Stimulated activated CD8-positive, alpha-beta memory T cell treated with anti-CD3 and anti-CD28 coated beads, Interleukin-15, amount 100 ng/mL, for 1 hour (primary cell): Measurements from ENCODE around the gene AATK.
"Not testable (repeated sequence)": the region's sequence is repeated elsewhere in the genome, so short reads cannot be mapped to it uniquely, and the experiment has no call there.

Experiments used
- DNase-seq: peaks from one replicate; pipeline ENCODE4 v3.0.0-alpha.2; 2020; ENCODE audit warnings: low read depth

Gene AATK

DNA sequence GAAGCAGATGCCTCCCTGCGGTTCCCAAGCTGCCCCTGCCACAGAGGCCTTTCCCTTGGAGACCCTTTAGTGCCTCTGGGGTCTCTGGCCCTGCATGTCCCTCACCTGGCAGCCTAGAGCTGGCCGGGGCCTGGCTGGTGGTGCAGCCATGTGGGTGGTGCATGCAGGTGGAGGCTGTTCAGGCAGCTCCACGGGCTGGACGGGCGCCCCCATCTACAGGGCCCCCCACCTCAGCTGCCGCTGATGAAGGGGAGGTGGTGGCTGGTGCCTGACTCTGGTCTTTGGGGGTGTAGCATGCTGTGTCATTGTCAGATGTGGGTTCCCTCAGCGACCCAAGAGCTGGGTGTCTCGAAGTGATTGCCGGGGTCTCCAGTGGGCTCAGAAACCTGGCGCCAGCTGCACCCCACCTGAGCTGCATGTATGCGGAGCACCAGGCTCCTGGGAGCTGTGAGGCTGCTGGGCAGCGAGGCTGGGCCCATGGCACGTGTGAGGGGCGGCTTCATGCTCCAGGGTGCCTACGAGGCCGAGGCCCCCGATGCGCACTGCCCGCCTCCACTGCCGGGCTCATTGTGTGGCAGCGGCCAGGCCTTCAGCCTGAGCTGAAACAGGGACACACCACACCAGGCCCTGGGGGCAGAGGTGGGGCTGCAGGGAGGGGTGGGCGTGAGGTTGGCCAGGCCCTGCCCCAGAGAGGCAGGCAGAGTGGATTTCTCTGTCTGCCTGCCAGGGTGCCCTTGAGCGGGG, 74.1 kb downstream of the AATK start:
- no peak for DNase-seq

DNA sequence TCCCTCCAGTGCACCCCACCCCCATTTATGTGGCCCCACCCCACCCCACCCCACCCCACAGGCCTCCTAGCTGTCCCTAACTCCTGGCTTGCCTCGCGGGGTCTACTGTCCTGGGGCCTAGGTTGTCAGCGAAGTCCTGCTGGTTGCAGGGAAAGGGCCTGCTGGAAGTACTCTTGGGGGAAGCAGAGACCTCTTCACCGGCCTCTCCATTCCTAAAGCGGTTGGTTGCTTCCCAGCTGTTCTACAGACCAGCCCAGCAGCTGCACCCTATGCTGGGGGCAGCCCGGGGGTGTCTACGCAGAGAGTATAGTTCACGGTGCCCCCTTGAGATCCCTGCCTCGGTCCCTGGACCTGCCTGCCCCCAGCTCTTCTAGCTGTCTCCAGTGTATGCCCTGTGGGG, 74.9 kb downstream of the AATK start:
- DNase-seq = no peak

DNA sequence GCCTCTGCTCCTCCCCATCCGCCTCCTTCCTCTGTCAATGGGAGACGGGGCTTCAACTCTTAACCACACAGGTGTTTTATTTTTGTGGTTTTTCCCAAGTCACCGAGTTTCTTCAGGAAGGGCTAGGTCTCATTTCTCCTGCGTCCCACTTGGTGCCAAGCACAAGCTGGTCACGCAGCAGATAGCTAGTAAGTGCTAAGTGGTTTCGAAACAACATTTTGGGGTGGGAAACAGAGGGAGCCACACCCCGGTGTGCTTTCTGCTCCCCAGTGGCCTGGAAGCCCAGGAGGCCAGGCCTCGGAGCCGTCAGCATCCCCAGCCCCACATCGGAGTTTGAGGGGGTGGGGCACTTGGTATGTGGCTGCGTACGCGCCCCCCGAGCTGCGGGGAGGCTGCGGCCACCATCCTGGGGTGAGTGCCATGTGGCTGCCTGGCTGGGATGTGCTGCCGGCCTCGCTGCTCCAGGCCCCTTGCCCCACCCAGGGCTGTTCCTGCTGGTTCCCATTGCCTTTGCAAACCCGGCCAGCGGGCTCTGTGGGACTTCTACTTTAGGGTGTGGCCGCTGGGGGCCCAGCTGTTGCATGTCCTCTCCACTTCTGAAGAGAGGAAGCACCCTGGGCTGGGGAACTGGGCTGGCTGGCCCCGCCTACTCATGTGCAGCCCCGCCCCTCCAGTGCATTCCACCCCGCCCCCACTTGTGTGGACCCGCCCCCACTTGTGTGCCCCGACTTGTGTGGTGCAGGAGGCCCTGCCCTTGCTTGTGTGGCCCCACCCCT, 75.5 kb downstream of the AATK start:
- no peak for DNase-seq

DNA sequence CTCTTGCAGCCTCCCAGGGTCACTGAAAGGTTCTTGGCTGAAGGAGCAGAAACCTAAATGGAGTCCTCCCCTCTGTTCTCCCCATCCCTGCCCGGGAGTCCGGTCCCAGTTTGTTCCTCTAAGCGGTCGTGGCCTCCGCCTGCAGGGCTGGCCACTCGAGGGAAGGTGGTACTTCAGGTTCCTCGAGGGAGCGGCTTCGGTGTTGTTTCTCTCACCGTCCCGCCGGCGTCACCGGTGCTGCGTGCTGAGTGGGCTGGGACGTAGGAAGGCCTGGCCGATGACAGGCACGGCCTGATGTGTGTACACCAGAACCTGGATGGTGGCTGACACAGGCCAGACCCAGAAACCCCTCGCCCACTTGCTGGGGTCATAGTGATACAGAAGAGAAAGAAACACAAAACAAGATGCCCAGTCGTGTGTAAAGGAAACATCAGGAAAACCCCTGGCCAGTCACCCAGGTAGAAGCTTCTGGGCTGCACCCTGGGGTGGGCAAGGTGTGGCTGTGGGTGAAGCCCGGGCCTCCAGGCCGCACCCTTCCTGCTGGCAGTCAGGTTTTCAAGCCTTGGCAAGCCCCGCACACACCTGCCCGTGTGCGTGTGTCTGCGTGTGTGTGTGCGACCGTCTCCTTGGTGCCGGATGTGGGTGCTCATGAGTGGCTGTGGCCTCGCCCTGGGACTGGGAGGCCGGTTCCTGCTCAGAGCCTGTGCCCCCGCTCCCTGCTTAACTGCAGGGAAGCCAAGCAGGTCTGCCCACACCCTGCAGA, 79.1 kb downstream of the AATK start:
- no peak for DNase-seq

DNA sequence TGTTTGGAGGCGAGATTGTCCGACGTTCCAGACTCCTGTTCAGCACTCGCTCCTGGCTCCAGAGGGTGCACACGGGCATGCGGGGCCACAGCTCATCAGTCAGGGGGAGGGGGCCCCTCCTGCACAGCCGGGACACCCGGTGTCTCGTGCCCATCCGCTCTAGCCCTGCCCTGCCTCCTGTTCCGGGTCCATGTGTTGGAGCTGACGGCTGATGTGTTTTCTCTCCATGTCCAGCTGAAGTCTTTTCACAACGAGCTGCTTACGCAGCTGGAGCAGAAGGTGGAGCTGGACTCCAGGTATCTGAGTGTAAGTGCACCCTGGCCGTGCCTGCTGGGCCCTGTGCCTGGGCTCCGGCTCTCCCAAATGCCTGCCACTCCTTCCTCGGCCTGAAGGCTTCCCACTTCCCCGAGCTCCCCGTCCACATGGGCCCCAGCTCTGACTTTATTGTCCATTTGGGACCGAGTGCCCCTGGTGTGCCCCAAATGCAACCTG, 80.6 kb downstream of the AATK start:
- DNase-seq = no peak

DNA sequence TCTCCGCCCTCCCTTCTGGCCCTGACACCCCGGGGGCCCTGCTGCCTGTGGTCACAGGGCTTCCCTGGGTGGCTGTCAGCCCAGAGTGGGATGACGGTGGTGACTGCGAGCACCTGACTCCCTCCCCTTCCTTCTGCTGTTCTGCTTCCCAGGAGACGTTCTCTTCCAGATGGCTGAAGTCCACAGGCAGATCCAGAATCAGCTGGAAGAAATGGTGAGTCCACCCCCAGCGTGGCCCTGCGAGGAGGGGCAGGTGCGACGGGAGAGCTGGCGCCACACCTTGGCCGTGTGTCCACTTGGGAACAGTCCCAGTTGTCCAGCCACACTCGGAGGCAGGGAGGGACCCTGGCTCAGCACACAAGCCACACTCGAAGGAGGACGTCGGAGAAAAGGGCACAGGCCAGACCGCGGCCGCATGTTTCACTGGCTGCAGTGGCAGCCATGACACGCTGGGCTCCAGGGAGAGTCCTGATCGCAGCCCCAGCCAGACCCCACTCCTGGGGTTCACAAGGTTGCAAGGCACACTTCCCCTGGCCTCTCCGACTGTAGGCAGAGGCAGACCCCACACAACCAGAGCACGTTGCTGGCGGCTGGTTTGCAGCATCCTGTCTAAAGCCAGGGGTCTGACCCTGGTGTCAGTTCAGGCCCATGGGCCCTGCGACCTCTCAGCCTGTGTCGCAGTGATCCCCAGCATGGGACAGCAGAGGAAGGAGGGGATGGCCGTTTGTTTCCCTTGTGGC, 81.2 kb downstream of the AATK start:
- DNase-seq = no peak

DNA sequence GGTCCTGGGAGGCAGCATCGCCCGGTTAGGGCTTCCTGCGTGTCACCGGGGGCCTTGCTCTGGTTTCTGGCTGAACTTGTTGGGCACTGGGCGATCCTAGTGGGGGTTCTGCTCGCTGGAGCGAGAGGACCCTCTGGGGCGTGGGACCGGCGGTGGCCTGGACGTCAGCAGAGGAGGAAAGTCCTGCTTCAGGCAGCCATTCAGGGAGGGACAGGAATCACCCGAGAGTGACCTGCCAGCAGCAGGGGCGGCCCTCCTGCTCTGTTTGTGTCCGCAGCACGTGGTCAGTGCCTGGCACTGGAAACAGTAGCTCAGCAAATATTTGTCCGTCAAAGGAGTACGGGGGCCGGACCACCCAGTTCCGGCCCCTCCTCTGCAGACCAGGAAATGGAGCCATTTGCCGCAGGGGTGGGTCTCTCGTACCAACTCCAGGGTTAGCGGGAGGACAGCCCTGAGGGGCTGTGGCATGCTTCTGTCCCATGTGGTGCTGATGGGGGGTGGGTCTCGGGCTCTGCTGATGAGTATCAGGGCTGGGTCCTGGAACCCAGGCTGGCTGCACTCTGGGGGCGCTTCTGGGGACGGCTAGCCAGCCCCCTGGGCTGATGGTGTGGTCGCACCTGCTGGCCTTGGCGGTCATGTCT, 82.8 kb downstream of the AATK start:
- DNase-seq = no peak

DNA sequence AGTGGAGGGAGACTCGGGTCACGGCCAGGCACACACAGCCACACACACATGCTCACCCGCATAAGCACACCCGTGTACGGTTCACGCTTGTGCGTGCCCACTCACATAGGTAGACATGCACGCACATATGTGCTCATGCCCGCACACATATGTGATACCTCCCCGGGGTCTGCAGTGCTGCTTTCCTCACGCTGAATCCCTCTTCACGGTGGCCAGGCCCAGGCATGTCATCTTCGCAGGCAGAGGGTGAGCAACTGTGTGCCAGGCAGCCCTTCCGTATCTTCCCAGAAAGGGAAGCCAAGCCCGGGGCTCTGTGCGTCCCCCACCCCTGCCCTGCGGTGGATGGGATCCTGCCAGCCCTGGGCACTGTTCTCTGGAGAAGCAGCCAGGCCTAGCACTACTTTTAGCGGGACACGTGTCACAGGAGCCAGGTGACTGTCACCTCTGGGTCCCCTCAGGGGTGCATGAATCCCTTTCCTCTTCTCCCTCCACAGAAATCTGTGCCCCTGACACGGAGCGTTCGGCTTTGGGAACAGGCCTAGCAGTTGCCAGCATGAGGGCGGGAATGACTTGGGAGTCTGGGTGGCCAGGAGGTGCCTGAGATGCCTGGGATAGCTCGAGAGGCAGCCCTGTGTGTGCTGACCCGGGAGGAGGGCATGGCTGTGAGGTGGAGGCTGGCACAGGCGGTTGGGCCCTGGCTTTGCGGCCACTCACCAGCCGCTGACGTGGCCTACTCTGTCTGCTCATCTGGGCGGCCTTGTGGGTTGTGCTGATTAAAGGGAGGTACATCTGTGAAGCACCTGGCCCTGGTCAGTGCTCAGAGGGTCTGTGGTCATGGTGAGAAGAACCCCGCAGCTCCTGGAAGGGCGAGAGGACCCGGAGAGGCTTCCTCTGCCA, 83.6 kb downstream of the AATK start:
- no peak for DNase-seq

DNA sequence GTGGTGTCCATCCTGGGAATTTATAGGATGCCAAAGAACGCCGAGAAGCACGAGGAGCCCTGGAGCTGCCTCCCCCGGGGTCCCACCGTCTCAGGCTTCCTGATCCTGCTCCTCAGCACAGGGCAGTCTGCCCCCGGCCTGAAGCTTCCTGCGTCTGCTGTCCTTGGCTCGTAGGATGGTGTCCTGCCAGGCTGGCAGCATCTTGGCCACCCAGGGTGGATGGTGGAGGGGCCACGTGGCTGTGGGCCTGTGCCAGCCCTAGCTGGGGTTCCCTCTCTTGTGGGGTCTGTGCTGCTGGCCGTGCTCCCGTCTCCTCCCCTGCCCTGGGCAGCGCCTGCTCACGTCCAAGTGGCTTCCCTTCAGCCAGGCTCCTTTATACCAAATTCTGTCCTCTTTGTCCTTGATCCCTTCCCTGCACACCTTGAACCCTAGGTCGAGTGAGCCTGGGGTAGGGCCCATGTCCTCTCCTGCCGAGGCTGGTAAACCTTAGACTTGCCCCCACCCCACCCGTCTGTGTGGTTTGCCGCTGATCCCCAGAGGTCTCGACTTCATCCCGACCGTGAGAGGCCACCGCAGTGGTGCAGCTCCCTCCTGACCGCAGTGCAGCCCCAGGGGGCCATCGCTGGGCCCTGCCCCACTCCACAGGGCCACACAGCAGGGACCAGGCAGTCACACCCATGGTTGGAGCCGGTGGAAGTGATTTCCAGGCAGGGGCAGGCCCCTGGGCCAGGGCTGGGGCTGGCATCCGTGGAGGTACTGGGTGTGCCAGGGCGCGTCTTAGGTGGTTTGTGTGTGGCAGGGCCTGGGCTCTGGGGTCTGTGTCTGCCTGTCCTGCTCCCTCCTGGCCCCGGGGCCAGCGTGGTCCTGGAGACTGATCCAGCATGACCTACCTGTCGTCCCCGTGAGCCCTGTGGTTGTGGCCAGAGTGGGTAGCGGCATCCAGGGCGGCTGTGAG, 84.5 kb downstream of the AATK start:
- no peak for DNase-seq

DNA sequence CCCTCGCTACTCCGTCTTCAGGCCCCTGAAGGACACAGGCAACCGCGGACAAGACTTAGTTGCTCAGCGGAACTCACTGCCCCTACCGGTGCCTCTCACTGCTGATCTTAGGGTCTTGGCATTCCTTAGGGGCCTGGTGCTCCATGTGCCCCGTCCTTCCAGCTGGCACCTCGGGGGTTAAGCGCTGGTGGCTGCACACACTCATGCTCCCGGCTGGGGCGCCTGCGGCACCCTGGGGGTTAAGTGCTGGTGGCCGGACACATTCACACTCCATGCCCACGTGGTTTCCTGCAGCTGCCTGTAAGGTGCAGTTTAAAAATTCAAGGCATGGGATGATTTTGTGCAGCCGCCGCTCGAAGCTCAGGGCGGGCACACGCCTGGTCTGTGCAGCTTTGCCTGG, 86.0 kb downstream of the AATK start:
- no peak for DNase-seq

DNA sequence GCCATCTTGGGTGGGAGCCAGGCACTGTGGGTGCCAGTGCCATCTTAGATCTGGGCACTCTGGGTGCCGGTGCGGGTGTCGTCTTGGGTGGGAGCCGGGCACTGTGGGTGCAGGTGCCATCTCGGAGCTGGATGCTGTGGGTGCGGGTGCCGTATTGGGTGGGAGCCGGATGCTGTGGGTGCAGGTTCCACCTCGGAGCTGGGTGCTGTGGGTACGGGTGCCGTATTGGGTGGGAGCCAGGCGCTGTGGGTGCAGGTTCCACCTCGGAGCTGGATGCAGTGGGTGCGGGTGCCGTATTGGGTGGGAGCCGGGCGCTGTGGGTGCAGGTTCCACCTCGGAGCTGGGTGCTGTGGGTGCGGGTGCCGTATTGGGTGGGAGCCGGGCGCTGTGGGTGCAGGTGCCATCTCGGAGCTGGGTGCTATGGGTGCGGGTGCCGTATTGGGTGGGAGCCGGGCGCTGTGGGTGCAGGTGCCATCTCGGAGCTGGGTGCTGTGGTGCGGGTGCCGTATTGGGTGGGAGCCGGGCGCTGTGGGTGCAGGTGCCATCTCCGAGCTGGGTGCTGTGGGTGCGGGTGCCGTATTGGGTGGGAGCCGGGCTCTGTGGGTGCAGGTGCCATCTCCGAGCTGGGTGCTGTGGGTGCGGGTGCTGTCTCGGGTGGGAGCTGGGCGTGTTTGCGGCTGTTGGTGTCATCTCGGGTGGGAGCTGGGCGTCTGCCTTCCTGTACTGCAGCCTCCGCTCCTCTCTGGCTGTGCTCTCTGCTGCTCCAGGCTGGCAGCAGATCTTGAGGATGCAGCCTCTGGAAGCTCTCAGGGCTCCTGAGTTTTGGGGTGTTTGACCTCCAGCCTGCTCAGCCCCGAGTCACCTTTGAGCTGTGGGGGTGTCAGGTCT, 87.8 kb downstream of the AATK start:
- not testable (repeated sequence) for DNase-seq

DNA sequence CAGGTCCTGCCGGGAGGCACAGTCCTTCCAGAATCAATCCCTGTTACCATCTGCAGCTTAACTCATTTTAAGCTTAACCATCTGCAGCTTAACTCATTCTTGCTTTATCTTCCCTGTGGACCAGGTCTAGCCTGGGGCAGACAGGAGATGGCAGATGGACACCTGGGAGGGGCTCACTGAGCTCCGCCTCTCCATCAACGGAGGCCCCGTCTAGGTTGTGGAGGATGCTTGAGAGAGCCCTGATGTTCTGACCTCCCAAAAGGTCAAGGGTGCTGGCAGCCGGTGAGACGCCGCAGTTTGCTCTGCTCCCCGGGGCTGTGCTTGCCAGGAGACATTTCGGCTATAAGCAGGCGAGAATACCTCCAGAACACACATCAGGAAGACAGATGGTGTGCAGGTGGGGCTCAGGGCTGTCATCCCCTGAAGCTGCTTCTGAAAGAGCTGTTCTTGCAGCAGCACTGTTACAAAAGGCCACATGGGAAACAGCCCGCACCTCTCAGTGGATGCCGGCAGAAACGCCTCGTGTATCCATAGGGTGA, 89.8 kb downstream of the AATK start:
- no peak for DNase-seq

DNA sequence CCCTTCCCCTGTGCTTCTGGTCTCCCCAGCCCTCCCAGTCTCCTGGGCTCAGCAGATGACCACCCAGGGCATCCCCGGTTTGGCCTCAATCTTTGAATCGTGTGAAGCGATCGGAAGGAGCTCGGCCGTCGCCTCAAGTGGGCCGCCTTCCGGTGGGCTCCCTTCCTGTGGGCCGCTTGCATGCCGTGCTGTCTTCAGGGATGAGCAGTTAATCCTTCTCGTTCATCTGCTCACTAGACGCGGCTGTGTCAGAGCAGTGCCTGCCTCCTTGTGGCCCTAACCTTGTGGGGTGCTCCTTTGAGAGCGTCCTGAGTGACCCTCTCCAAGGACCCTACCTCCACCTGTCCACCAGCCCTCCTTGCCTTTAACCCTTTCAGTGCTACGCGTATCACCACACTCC, 90.7 kb downstream of the AATK start:
- DNase-seq = no peak

DNA sequence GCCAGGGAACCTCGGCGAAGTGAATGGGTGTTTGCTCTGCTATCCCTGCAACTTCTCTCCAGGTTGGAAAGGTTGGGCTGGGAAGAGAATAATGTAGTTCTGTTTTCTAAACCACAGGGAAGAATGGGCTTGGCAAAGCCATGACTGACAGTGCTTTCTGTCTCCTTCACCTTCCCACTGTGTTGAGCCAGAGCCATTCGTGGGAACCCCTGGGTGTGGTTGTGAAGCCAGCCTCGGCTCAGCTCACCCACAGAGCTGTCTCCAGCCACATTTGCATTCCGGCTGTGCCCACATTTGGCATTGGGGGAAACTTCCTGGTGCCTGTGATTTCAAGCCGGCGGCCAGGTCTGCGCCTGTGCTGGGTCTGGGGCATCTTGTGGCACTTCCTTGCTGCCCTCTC, 91.1 kb downstream of the AATK start:
- DNase-seq = no peak

DNA sequence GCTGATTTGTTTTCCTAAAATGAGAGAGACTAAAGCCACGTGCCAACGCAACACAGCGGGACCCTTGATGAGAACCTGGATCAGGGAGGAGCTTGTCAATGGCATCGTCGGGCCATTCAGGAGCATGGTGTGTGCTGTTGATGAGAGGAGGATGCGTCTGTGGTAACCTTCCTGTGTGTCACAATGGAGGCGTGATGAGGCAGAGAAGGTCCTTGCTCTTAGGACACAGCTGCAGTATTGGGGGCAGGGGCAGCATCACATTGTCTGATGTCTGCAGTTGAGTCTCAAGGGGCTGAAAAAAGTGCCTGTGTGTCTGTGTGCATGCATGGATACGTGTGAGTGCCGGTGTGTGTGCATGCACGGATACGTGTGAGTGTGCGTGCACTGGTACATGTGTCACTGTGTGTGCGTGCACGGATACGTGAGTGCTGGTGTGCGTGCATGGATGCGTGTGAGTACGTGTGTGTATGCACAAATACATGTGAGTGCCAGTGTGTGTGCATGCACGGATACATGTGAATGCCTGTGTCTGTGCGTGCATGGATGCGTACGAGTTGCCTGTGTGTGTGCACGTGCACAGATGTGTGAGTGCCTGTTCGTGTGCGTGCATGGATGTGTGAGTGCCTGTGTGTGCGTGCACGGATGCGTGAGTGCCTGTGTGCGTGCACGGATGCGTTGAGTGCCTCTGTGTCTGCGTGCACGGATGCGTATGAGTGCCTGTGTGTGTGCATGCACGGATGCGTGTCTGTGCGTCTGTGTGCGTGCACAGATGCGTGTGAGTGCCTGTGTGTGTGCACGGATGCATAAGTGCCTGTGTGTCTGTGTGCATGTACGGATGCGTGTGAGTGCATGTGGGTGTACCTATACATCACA, 91.8 kb downstream of the AATK start:
- DNase-seq = no peak

DNA sequence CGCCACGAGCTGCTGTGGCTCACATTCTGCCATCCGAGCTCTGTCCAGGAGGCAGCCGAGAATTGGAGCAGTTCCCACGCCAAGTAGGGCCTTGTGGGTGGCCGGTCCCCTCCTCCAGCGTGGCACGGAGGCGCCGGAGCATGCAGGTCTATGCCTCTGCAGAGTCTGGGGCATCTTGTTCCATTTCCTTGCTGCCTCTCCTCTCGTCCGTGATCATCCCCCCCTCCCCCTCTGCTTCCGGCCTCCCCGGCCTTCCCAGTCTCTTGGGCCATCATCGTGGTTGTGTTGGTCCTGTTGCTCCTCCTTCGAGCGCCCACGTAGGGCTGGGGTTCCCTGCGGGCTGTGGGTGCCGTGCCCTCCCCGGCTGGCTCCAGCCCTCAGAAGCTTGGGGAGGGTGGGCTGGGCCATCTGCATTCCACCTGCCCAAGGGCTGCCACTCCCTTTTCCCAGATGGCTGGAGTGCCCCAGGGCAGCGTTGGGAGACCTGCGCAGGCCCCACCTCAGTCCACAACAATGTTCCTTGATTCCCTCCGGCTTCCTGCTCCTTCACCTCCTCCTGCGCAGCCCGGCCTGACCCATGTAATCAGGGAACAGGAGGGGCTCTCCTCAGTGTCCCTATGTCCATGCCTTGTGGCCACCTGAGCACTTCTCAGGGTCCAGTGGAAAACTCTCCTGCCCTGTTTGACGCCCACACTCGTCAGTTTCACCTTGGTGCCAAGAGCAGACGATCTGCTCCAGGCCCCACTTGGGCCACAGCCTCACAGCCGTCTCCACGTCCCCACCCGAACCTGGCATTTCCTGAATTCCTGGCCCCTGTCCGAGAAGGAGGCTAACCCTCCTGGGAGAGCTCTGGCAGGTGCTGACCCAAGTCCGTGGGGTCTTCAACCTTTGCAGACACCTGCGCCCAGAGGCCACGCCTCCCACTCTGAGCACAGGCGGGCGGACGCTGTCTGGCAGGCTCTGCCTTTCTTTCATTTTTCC, 94.0 kb downstream of the AATK start:
- DNase-seq = no peak
